D341Med (cell line): ENCODE data around the gene KRTAP10-7.
"Not testable (repeated sequence)": the region's sequence is repeated elsewhere in the genome, so short reads cannot be mapped to it uniquely, and the experiment has no call there.

Experiments
- DNase-seq: peaks from one replicate; pipeline ENCODE4 v3.0.0; 2012; ENCODE audit warnings: low spot score

Gene KRTAP10-7

GRCh38 chr21:44571844-44572782 is 28.3 kb upstream of the KRTAP10-7 start:
- DNase-seq, result peak; percentile 27

DNA sequence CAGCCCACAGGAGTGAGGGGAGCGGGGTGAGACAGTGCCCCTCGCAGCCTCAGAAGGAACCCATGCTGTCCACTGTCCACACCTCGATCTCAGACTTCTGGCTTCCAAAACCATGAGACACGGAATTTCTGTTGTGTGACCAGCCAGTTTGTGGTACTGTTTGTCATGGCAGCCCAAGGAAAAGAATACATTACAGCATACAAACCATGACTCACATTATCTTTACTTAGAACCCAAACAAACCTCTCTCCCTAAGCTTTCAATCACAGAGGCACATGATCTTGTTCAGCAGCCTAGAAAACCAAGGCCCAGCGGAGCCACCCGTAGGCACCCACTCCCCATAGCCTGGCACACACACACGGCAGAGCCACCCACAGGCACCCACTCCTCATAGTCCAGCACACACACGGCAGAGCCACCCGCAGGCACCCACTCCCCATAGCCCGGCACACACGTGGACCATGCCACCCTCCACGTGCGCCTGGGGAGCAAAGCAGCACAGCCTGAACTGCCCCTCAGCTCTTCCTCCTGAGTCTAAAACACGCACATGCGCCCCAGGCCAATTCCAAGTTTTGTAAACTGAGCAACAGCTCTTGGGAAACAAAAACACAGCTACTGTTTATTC is 27.3 kb upstream of the KRTAP10-7 start:
- peak; percentile 25 for DNase-seq

DNA sequence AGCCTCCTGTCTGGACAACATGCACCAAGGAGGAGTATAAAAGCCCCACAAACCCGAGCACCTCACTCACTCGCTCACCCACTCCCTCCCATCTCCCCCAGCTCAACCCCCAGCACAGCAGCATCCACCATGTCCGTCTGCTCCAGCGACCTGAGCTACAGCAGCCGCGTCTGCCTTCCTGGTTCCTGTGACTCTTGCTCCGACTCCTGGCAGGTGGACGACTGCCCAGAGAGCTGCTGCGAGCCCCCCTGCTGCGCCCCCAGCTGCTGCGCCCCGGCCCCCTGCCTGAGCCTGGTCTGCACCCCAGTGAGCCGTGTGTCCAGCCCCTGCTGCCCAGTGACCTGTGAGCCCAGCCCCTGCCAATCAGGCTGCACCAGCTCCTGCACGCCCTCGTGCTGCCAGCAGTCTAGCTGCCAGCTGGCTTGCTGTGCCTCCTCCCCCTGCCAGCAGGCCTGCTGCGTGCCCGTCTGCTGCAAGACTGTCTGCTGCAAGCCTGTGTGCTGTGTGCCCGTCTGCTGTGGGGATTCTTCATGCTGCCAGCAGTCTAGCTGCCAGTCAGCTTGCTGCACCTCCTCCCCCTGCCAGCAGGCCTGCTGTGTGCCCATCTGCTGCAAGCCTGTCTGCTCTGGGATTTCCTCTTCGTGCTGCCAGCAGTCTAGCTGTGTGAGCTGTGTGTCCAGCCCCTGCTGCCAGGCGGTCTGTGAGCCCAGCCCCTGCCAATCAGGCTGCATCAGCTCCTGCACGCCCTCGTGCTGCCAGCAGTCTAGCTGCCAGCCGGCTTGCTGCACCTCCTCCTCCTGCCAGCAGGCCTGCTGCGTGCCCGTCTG is 26.6 kb upstream of the KRTAP10-7 start, which contains the start of gene KRTAP10-4:
KRTAP10-4 (plus strand) TSS at position 100 of the 827 bp plus-strand sequence; CDS start at position 130, 30 bp downstream.
- not testable (repeated sequence) for DNase-seq

DNA sequence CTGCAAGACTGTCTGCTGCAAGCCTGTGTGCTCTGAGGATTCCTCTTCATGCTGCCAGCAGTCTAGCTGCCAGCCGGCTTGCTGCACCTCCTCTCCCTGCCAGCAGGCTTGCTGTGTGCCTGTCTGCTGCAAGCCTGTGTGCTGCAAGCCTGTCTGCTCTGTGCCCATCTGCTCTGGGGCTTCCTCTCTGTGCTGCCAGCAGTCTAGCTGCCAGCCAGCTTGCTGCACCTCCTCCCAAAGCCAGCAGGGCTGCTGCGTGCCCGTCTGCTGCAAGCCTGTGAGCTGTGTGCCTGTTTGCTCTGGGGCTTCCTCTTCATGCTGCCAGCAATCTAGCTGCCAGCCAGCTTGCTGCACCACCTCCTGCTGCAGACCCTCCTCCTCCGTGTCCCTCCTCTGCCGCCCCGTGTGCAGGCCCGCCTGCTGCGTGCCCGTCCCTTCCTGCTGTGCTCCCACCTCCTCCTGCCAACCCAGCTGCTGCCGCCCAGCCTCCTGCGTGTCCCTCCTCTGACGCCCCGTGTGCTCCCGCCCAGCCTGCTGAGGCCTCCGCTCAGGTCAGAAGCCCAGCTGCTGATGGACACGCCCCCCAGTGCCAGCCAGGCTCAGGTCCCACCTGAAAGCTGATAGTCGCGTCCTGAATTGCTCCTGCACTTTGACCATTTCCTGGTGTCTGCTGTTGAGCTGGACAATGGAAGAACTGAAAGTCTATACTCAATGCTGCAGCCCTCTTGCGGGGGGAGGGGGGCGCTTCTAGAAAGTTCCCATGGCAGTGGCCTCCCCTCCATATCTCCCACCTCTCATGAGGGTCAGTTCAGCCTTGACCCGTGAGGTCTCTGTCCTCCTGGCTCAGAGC is 25.7 kb upstream of the KRTAP10-7 start:
- no peak for DNase-seq

GRCh38 chr21:44575307-44576024 is 24.9 kb upstream of the KRTAP10-7 start:
- DNase-seq, result no peak

GRCh38 chr21:44576025-44576420 is 24.4 kb upstream of the KRTAP10-7 start:
- DNase-seq, result no peak

GRCh38 chr21:44578371-44579055 is 21.9 kb upstream of the KRTAP10-7 start:
- DNase-seq, result no peak

DNA sequence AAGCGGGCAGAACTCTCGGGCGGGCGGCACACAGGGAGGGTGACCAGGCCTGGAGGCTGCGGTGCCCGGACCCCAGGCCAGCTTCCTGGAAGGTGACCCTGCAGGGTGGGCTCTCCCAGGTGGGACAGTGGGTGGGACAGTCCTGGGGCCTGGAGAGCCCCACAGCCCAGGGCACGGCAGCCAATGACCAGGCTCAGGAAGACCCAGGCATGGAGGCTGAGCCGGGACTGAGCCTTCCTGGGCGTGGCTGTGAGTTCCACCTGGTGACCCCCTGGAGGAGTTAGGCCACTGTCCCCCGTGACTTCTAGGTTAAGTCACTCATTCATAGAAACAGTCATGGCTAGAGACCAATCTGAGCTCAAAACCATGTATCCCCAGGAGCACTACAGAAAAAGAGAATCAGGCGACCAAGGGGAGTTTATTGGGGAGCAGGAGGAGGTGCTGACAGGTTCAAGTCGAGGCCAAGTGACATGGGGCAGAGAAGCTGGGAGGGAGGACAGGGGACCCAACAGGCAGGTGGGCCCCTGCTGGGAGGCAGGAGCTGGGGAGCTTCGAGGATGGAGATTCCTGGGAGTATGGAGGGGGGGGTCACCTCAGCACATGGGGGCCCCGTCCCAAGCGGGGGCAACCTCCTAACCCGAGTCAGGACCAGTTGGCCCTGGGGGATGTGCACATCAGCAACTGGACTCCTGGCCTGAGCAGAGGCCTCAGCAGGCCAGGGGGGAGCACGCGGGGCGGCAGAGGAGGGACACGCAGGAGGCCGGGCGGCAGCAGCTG is 21.2 kb upstream of the KRTAP10-7 start:
- no peak for DNase-seq

DNA sequence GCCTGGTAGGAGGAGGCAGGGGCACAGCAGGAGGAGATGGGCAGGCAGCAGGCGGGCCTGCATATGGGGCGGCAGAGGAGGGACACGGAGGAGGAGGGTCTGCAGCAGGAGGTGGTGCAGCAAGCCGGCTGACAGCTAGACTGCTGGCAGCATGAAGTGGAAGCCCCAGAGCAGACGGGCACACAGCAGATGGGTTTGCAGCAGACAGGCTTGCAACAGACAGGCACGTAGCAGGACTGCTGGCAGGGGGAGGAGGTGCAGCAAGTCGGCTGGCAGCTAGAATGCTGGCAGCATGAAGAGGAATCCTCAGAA is 20.6 kb upstream of the KRTAP10-7 start:
- no peak for DNase-seq

- not testable (repeated sequence) for DNase-seq
These were observed 20.1 kb upstream of the KRTAP10-7 start, which contains the start of gene KRTAP10-5 for GRCh38 chr21:44580231-44580821. Gene KRTAP10-5, minus strand, starts transcription at chr21:44580604. Its CDS starts 26 bp downstream, at chr21:44580578.

GRCh38 chr21:44581158-44581557 is 19.2 kb upstream of the KRTAP10-7 start:
- no peak for DNase-seq

- DNase-seq, result no peak
These were observed 18.3 kb upstream of the KRTAP10-7 start for GRCh38 chr21:44582055-44582454.

GRCh38 chr21:44583089-44583799 is 17.2 kb upstream of the KRTAP10-7 start:
- no peak for DNase-seq

DNA sequence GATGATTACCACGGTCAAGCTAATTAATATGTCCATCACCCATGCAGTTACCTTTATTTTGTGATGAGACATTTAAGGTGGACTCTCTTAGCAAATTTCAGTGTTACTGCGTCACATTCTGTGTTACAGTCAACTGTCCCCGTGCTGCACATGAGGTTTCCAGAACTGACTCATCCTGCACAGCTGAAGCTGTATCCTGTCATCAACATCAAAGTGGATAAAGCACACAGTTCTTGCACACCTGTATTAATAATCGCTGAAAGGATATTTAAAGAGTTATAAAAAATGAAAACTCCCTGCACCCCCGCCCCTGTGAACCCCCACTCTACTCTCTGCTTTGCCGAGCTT is 16.6 kb upstream of the KRTAP10-7 start:
- no peak for DNase-seq

- DNase-seq, result no peak
These were observed 14.5 kb upstream of the KRTAP10-7 start for GRCh38 chr21:44585892-44586291.

- no peak for DNase-seq
These were observed 11.3 kb upstream of the KRTAP10-7 start for GRCh38 chr21:44589094-44589493.

GRCh38 chr21:44589586-44590305 is 10.7 kb upstream of the KRTAP10-7 start:
- no peak for DNase-seq

GRCh38 chr21:44590311-44590721 is 10.1 kb upstream of the KRTAP10-7 start:
- DNase-seq, result no peak
